Thyroid gland (tissue), 4 donors: Measurements from ENCODE around the gene PKIG.

Experiments
- POLR2A ChIP-seq, 2 donors: fragments of 450-650 bp; IDR thresholded peaks; one replicate each; pipeline ENCODE4 v1.6.1; 2017; ENCODE audit warnings: antibody characterized with exemption in 2 of 2, mild to moderate bottlenecking in 2 of 2, moderate library complexity in 1 of 2
- TF ChIP-seq, protein P1 (sequence below), 6 experiments: fragments of 200-600 bp in 3 of 6; fragments of 450-650 bp in 3 of 6; sonication (generic) in 3 of 6; IDR thresholded peaks; one replicate each; pipeline ENCODE4 v1.5.1; 2016 to 2019; ENCODE audit warnings: antibody characterized with exemption in 6 of 6, mild to moderate bottlenecking in 2 of 6, inconsistent platforms in 1 of 6, moderate library complexity in 1 of 6

DNA sequence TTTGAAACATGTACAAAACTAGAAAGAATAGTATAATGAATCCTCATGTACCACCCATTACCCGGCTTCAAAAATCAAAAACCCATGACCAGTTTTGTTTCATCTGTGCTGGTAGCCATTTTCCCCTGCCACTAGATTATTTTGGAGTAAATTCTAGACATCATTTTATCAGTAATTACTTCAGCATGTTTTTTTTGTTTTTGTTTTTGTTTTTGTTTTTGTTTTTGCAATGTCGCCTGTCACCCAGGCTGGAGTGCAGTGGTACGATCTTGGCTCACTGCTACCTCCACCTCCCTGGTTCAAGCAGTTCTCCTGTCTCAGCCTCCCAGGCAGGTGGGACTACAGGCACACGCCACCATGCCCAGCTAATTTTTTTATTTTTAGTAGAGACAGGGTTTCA is 8.0 kb upstream of the PKIG start:
- TF ChIP-seq, protein P1, sequence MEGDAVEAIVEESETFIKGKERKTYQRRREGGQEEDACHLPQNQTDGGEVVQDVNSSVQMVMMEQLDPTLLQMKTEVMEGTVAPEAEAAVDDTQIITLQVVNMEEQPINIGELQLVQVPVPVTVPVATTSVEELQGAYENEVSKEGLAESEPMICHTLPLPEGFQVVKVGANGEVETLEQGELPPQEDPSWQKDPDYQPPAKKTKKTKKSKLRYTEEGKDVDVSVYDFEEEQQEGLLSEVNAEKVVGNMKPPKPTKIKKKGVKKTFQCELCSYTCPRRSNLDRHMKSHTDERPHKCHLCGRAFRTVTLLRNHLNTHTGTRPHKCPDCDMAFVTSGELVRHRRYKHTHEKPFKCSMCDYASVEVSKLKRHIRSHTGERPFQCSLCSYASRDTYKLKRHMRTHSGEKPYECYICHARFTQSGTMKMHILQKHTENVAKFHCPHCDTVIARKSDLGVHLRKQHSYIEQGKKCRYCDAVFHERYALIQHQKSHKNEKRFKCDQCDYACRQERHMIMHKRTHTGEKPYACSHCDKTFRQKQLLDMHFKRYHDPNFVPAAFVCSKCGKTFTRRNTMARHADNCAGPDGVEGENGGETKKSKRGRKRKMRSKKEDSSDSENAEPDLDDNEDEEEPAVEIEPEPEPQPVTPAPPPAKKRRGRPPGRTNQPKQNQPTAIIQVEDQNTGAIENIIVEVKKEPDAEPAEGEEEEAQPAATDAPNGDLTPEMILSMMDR (IDR thresholded peaks at IDR 0.05): no peak
- no peak for TF ChIP-seq POLR2A (IDR thresholded peaks at IDR 0.05)
